ENCODE measurements around the gene OGFOD1.

DNA sequence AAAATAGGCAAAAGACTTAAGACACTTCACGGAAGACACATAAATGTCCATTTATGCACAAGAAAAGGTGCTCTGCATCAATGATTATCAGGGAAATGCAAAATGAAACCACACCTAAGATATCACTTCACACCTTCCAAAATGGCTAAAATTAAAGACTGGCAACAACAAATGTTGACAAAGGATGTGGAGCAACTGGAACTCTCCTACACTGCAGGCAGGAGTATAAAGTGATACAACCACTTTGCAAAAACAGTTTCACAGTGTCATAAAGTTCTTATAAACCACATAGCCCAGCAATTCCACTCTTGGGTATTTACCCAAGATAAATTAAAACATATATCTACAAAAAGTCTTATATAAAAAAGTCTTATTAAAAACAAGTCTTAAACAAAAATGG, 60.7 kb downstream of the OGFOD1 start:
- TF ChIP-seq POLR2A (IDR thresholded peaks at IDR 0.05) (no peak), POLR2AphosphoS5 (IDR thresholded peaks at IDR 0.05; ENCODE audit: insufficient read depth in 1 of 2, low read depth in 1 of 2) (no peak)
- TF ChIP-seq, protein P1, sequence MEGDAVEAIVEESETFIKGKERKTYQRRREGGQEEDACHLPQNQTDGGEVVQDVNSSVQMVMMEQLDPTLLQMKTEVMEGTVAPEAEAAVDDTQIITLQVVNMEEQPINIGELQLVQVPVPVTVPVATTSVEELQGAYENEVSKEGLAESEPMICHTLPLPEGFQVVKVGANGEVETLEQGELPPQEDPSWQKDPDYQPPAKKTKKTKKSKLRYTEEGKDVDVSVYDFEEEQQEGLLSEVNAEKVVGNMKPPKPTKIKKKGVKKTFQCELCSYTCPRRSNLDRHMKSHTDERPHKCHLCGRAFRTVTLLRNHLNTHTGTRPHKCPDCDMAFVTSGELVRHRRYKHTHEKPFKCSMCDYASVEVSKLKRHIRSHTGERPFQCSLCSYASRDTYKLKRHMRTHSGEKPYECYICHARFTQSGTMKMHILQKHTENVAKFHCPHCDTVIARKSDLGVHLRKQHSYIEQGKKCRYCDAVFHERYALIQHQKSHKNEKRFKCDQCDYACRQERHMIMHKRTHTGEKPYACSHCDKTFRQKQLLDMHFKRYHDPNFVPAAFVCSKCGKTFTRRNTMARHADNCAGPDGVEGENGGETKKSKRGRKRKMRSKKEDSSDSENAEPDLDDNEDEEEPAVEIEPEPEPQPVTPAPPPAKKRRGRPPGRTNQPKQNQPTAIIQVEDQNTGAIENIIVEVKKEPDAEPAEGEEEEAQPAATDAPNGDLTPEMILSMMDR (IDR thresholded peaks at IDR 0.05): no peak

All from vagina (tissue), 2 donors.